CD14-positive monocyte (primary cell): ENCODE data around the gene HECW1. TPM values are rescaled to one million over a fixed set of nuclear protein-coding genes. Genes with fewer than 3 reads are reported as not detected.

Experiments
- DNase-seq, 3 donors: peaks; one replicate each; pipeline ENCODE4 v3.0.0-alpha.2; 2011 to 2022
- H2AFZ ChIP-seq: 2 replicates; pipeline ENCODE4 v1.6.0; 2012; ENCODE audit warnings: mild to moderate bottlenecking, low read depth, low read length, inconsistent platforms; ENCODE audit not compliant: insufficient read depth, poor library complexity, severe bottlenecking
- H3K27ac ChIP-seq, 2 donors: 1 replicate in 1 of 2; 2 replicates in 1 of 2; pipeline ENCODE4 v1.5.1; 2012 to 2013; ENCODE audit warnings: low read length in 2 of 2, control low read depth in 1 of 2, inconsistent platforms in 1 of 2, low read depth in 1 of 2, mild to moderate bottlenecking in 1 of 2
- H3K27me3 ChIP-seq, 2 donors: one replicate each; pipeline versions ENCODE4 v1.6.0 to v1.6.1; 2011 to 2013; ENCODE audit warnings: low read length in 2 of 2; ENCODE audit not compliant: control insufficient read depth in 2 of 2, insufficient read depth in 2 of 2
- H3K36me3 ChIP-seq, 2 donors: replicated peaks in 1 of 2; 1 replicate in 1 of 2; 2 replicates in 1 of 2; pipeline versions ENCODE4 v1.5.1 to v1.6.1; 2012 to 2013; ENCODE audit warnings: low read length in 2 of 2, control low read depth in 1 of 2, inconsistent platforms in 1 of 2, mild to moderate bottlenecking in 1 of 2; ENCODE audit not compliant: insufficient read depth in 2 of 2, control insufficient read depth in 1 of 2
- H3K4me1 ChIP-seq, 2 donors: 1 replicate in 1 of 2; 2 replicates in 1 of 2; pipeline versions ENCODE4 v1.5.1 to v1.6.1; 2012 to 2013; ENCODE audit warnings: low read length in 2 of 2, control low read depth in 1 of 2, inconsistent platforms in 1 of 2, mild to moderate bottlenecking in 1 of 2, moderate library complexity in 1 of 2; ENCODE audit not compliant: insufficient read depth in 2 of 2, control insufficient read depth in 1 of 2
- H3K4me2 ChIP-seq: replicated peaks from 2 replicates; pipeline ENCODE3; 2012; ENCODE audit warnings: low read length, moderate library complexity, mild to moderate bottlenecking; ENCODE audit not compliant: poor library complexity, severe bottlenecking; ENCODE audit errors: extremely low read depth
- H3K4me3 ChIP-seq, 3 experiments: fragments of 200-600 bp in 1 of 3; sonication (generic) in 1 of 3; replicated peaks in 1 of 3; 1 replicate in 2 of 3; 2 replicates in 1 of 3; pipeline ENCODE4 v1.5.1; 2011 to 2013; ENCODE audit warnings: low read length in 3 of 3, mild to moderate bottlenecking in 3 of 3, control low read depth in 2 of 3, low read depth in 2 of 3, inconsistent platforms in 1 of 3, moderate library complexity in 1 of 3
- H3K79me2 ChIP-seq: 2 replicates; pipeline ENCODE4 v1.6.0; 2012; ENCODE audit warnings: mild to moderate bottlenecking, control low read depth, inconsistent platforms, low read length, moderate library complexity; ENCODE audit not compliant: insufficient read depth
- H3K9ac ChIP-seq: 2 replicates; pipeline ENCODE4 v1.6.0; 2017; ENCODE audit warnings: low read length, mild to moderate bottlenecking; ENCODE audit not compliant: insufficient read depth, poor library complexity, severe bottlenecking
- H3K9me3 ChIP-seq, 2 donors: replicated peaks in 1 of 2; 1 replicate in 1 of 2; 2 replicates in 1 of 2; pipeline versions ENCODE4 v1.5.1 to v1.6.1; 2012 to 2013; ENCODE audit warnings: low read length in 2 of 2, control low read depth in 1 of 2; ENCODE audit not compliant: control insufficient read depth in 1 of 2, insufficient read depth in 1 of 2
- H4K20me1 ChIP-seq: 2 replicates; pipeline ENCODE4 v1.6.0; 2012; ENCODE audit warnings: mild to moderate bottlenecking, low read length, control low read depth, moderate library complexity; ENCODE audit not compliant: insufficient read depth
- H3K27ac Mint-ChIP-seq, 7 donors: one replicate each; pipeline ENCODE4 v1.8.0; 2020; ENCODE audit warnings: mild to moderate bottlenecking in 7 of 7, mixed read lengths in 7 of 7, moderate library complexity in 6 of 7, inconsistent platforms in 2 of 7
- H3K27me3 Mint-ChIP-seq, 3 donors: one replicate each; pipeline ENCODE4 v1.8.0; 2021 to 2022; ENCODE audit warnings: low read depth in 3 of 3, mild to moderate bottlenecking in 3 of 3, mixed read lengths in 3 of 3, moderate library complexity in 3 of 3, inconsistent platforms in 1 of 3
- H3K36me3 Mint-ChIP-seq, 2 donors: one replicate each; pipeline ENCODE4 v1.8.0; 2020; ENCODE audit warnings: mixed read lengths in 2 of 2, inconsistent platforms in 1 of 2, mild to moderate bottlenecking in 1 of 2
- H3K4me1 Mint-ChIP-seq: one replicate; pipeline ENCODE4 v1.8.0; 2020; ENCODE audit warnings: mild to moderate bottlenecking, mixed read lengths
- H3K4me3 Mint-ChIP-seq, 2 donors: one replicate each; pipeline ENCODE4 v1.8.0; 2020; ENCODE audit warnings: mild to moderate bottlenecking in 2 of 2, mixed read lengths in 2 of 2, moderate library complexity in 1 of 2
- H3K9me3 Mint-ChIP-seq, 7 donors: one replicate each; pipeline ENCODE4 v1.8.0; 2020 to 2022; ENCODE audit warnings: mixed read lengths in 7 of 7, mild to moderate bottlenecking in 6 of 7, moderate library complexity in 6 of 7, inconsistent platforms in 2 of 7
- CTCF ChIP-seq: fragments of 200-600 bp; IDR thresholded peaks from one replicate; pipeline ENCODE4 v1.8.0; 2022; ENCODE audit warnings: antibody characterized with exemption, mild to moderate bottlenecking
- WGBS: methylation state at CpG from one replicate; pipeline ENCODE4 v1.1.5; 2013; ENCODE audit warnings: missing lambda C conversion rate; ENCODE audit not compliant: insufficient coverage; 5-methylcytosine and 5-hydroxymethylcytosine counted together
- intact Hi-C, 2 donors: fragments of 100-400 bp; cut with micrococcal nuclease; formaldehyde crosslinking; loops; one replicate each; pipeline versions ENCODE4 v1.15.0 to v1.15.1; 2023
- polyA plus RNA-seq, 3 donors: library from polyadenylated mRNA; depleted of rRNA in 1 of 3; unstranded in 2 of 3; stranded (reverse) in 1 of 3; fragments of 300-500 nt in 2 of 3; fragments of >200 nt in 1 of 3; fragmentation: Illumina TruSeq in 2 of 3; gene quantifications; 1 replicate in 2 of 3; 2 replicates in 1 of 3; pipeline ENCODE4 v1.2.3, GENCODE V29; 2012 to 2021

Gene HECW1
- polyA plus RNA-seq, 3 donors, result not detected

GRCh38 chr7:43443381-43443780 lies 330.9 kb downstream of the HECW1 start:
- Histone ChIP-seq H3K27ac (no peak overlapping the region), H3K4me3 (no peak overlapping the region), H3K79me2 (no peaks in the 10 kb centered on the region), H3K9me3 (no peaks in the 10 kb centered on the region), H3K27me3 (no peaks in the 10 kb centered on the region), H3K4me1 (no peaks in the 10 kb centered on the region), H4K20me1 (no peaks in the 10 kb centered on the region), H3K4me2 (no peak overlapping the region), H3K9ac (no peak overlapping the region), H2AFZ (no peak overlapping the region), H3K36me3 (no peaks in the 10 kb centered on the region)
- H3K4me3 Mint-ChIP-seq, result no peak overlapping the region
- no peak for DNase-seq
- H3K9me3 Mint-ChIP-seq, result peaks cover 0 to 1% (median 0%) of the 10 kb centered on the region in 7 donors
- H3K27ac Mint-ChIP-seq, result no peak overlapping the region
- 0% methylated on average over 1 of the region's 1 CpG for WGBS
- intact Hi-C loops, result no loop called here
- peaks cover 0 to 8% (median 5%) of the 10 kb centered on the region in 3 donors for H3K27me3 Mint-ChIP-seq
- H3K4me1 Mint-ChIP-seq, result no peaks in the 10 kb centered on the region
- no peaks in the 10 kb centered on the region for H3K36me3 Mint-ChIP-seq
- no peak for TF ChIP-seq CTCF

- Histone ChIP-seq H3K4me1 (no peaks in the 10 kb centered on the region), H2AFZ (no peak overlapping the region), H3K4me2 (no peak overlapping the region), H3K36me3 (no peaks in the 10 kb centered on the region), H3K79me2 (no peaks in the 10 kb centered on the region), H3K9ac (no peak overlapping the region), H4K20me1 (no peaks in the 10 kb centered on the region), H3K27ac (no peak overlapping the region), H3K27me3 (no peaks in the 10 kb centered on the region), H3K9me3 (no peaks in the 10 kb centered on the region), H3K4me3 (no peak overlapping the region)
- Mint-ChIP-seq H3K4me3 (no peak overlapping the region), H3K36me3 (no peaks in the 10 kb centered on the region), H3K4me1 (no peaks in the 10 kb centered on the region), H3K9me3 (peaks cover 0 to 1% (median 0%) of the 10 kb centered on the region in 7 donors), H3K27me3 (peaks cover 0 to 6% (median 6%) of the 10 kb centered on the region in 3 donors), H3K27ac (peak overlapping the region in 1 of 7 donors; percentile 25)
- no peak for DNase-seq
- TF ChIP-seq CTCF, result no peak
- intact Hi-C loops, result no loop called here
- 97% methylated on average over 63 of the region's 72 CpGs for WGBS
Observed at GRCh38 chr7:43444711-43445578, 332.5 kb downstream of the HECW1 start.
